ENCODE data around the gene ST6GALNAC3. TPM values are rescaled to one million over a fixed set of nuclear protein-coding genes. Genes with fewer than 3 reads are reported as not detected.
A peak's percentile ranks its signal among the peaks of the same experiment; 100 is the strongest.
"Not testable (repeated sequence)": the region's sequence is repeated elsewhere in the genome, so short reads cannot be mapped to it uniquely, and the experiment has no call there.

ST6GALNAC3 gene
- total RNA-seq, 1 donor from 2014 or later, result 7.2 TPM

DNA sequence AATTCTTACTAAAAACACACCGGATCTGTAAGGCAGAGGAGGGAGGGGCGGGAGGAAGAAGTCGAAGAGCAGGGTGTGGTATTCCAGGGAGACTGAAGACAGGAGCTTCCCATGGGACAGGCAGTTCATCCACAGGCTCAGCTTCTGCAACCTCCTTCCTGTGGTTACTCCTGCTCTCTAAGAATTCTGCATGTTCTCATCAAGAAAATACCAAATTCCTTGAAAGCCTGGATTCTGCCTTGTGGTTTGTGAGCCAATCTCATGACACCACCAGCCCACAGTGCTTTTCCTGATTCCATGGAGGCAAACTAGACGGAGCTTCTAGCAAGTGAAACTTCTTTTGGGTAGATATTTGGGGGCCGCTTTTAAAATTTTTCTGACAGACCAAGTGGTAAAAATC lies 1.1 kb upstream of the ST6GALNAC3 start:
- peak; percentile 71 for DNase-seq (ENCODE audit: low spot score)

GRCh38 chr1:76075188-76075489 lies 593 bp downstream of the ST6GALNAC3 start:
- no peak for DNase-seq (ENCODE audit: low spot score)

DNA sequence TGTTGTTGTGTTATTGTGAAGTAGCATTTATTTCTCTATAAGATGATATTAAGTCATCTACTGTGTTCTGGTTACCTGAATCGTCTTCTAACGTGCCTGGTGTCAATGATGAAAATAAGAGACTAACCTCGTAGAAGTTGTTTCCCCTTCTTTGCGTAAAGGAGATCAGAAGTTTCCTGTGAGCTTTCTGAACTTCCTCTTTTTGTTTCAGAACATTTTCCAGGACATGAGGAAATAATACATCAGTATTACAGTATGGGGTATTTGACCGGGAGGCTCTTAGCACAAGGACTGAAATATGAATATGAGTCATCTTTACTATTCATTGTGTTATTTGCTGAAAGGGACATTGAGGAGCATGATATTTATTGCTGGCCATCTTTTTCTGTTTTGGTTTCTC lies 1.3 kb downstream of the ST6GALNAC3 start:
- DNase-seq (ENCODE audit: low spot score), result peak; percentile 59

GRCh38 chr1:76079475-76080227 lies 5.1 kb downstream of the ST6GALNAC3 start:
- DNase-seq (ENCODE audit: low spot score), result no peak

- DNase-seq (ENCODE audit: low spot score), result peak; percentile 40
These were observed 6.1 kb downstream of the ST6GALNAC3 start for GRCh38 chr1:76080552-76081079.

GRCh38 chr1:76082062-76082461 lies 7.5 kb downstream of the ST6GALNAC3 start:
- DNase-seq (ENCODE audit: low spot score), result no peak

DNA sequence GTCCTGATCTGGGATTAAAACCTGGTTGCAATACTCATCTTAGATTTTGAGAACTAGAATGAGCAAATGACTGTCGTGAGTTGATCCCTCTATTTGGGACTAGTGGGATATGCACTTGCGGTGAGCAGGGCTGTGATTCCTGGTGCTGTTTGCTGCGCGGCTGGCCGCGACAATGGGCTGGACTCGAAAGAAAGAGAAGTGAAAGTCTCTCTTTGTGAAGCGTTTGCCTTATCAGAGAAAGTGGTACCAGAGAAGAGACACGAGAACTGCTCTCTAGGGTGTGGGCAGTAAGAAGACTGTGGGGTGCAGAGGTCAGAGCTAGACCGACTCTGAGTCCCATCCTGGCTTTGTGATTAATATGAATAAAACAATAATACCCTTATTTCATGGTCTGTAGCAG lies 8.6 kb downstream of the ST6GALNAC3 start:
- DNase-seq (ENCODE audit: low spot score), result no peak

GRCh38 chr1:76084029-76084627 lies 9.6 kb downstream of the ST6GALNAC3 start:
- no peak for DNase-seq (ENCODE audit: low spot score)

DNA sequence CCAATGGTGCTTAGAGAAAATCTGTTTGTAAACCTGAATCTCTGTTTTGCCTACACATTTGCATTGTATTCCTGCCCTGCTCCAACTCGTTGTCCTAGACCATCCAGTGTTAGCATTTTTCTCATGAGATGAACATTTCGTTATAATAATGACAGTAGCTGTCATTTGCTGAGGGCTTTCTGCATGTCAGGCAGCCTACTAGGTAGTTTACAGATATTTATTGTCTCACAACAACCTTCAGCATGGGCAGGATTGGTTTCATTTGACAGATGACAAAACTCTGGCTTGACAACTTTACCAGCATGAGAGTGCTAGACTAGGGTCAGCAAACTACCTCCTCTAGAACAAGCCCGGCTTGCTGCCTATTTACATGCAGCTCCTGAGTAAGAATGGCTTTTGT lies 10.1 kb downstream of the ST6GALNAC3 start:
- no peak for DNase-seq (ENCODE audit: low spot score)

DNA sequence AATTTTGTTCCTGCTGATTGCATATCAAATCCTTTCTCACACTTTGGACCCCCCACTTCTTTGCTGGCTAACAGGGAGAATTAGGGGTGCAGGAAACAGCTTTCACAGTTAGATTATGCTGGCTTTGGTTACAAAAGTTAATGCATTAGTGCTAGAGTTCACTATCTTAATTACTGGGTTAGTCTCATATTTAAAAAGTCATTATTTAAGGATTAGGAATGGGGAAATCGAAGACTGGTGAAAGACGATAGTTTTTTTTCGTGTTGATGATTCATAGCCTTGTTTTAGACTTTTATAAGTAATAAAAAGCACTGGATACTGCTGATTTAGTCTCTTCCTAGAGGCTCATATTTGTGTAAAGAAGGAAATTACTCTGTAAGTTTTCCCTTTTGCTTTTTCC lies 11.6 kb downstream of the ST6GALNAC3 start:
- DNase-seq (ENCODE audit: low spot score), result no peak

- no peak for DNase-seq (ENCODE audit: low spot score)
These were observed 12.1 kb downstream of the ST6GALNAC3 start for GRCh38 chr1:76086597-76086996.

DNA sequence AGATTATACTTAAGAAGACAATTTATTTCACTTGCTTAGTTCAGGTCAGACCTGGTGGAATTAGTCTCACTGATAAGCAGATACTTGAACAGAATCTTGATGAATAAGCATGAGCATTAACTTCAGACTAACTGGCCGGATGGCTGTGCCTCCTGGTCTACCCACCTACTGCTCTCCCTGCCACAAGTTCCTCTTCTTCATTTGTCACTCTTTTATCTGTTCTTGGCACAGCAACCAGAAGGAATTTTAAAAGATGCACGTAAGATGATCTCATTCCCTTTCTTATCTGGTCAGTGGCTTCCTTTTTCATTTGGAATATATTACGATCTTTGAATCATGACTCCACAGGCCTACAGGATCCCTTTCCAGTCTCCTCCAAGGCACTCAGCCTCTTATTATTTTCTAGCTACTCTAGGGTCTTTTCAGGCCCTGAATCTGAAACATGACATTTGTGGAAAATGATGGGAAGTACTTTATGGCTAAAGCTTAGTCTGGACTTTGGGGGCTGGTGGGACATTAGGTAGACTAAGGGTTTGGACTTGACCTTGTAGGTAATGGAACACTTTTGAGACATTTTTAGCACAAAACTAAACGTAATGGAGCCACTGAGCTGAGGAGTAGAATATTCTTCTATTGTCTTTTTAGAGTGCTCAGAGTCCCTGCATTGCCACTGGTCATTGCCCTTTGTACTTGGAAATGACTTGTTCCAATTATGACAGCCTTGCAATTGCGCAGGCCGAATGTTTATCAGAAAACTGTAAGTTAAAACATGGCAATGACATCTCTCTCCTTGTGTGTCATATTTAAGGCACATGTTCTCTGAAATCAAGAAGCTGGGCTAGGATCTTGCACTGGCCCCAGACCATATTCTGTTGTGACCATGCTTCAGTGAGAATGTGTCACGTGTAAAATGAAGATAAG lies 16.0 kb downstream of the ST6GALNAC3 start:
- peak; percentile 87 for DNase-seq (ENCODE audit: low spot score)

DNA sequence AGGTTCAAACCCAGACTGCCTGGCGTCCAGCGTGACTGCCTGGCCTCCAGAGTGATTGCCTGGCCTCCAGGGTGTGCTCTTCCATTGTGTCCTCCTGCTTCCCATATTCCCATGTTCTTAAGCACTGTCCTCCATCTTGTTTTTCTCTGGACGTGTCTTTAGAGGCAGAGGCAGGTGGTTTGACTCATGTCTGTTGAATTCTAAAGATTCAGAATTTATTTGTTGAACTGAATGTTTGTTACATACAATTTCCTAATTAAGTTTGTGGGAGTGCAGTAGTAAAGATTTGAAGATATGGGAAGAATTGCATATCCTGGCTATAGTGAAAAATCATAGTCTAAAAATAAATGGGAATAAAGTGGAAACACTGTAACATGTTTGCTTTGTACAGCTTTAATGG lies 18.3 kb downstream of the ST6GALNAC3 start:
- DNase-seq (ENCODE audit: low spot score), result no peak

- no peak for DNase-seq (ENCODE audit: low spot score)
These were observed 19.2 kb downstream of the ST6GALNAC3 start for GRCh38 chr1:76093522-76094312.

DNA sequence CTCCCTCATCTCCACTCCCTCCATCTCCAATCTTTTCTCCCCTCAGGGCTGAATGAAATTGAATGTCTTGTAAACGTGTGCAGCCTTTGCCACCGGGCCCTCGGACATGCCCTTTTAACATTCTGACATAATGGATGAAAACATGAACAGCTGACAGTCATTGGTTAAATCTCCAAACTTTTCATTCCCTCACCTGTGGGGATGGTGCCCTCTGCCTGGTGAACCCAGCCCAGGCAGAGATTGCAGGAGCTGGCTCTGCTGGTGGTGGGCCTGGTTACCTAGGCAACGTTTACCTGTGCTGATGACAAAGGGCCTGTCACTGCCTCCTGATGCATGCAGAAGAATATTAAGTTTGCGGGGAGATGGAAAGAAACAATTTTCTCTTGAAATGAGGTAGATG lies 21.3 kb downstream of the ST6GALNAC3 start:
- no peak for DNase-seq (ENCODE audit: low spot score)

DNA sequence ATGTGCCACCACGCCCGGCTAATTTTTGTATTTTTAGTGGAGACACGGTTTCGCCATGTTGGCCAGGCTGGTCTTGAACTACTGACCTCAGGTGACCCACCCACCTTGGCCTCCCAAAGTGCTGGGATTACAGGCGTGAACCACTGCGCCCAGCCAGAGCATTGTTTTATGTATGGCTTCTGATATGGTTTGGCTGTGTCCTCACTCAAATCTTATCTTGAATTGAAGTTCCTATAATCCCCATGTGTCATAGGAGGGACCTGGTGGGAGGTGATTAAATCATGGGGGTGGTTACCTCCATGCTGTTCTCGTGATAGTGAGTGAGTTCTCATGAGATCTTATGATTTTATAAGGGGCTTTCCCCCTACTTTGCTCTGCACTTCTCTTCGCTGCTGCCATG lies 22.5 kb downstream of the ST6GALNAC3 start:
- not testable (repeated sequence) for DNase-seq (ENCODE audit: low spot score)

GRCh38 chr1:76098845-76099244 lies 24.3 kb downstream of the ST6GALNAC3 start:
- DNase-seq (ENCODE audit: low spot score), result no peak

GRCh38 chr1:76101548-76101947 lies 27.0 kb downstream of the ST6GALNAC3 start:
- DNase-seq (ENCODE audit: low spot score), result no peak

- no peak for DNase-seq (ENCODE audit: low spot score)
These were observed 27.5 kb downstream of the ST6GALNAC3 start for GRCh38 chr1:76102046-76102445.

DNA sequence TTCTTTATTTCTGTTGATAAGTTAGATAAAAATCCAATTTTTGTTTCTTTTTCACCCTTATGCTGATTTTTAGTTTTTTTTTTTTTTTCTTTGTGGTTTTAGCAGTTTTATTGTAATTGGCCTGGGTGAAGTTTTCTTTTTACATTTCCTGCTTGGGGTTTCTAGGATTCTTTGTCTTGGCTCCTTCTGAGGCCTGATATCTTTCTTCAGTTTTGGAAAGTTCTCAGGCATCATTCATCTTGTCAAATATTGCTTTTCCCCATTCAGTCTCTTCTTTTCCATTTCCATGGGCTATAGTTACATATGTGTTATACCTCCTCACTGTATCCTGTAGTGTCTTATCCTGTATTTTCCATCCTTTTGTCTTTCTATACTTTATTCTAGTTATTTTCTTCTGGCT lies 28.5 kb downstream of the ST6GALNAC3 start:
- no peak for DNase-seq (ENCODE audit: low spot score)

DNA sequence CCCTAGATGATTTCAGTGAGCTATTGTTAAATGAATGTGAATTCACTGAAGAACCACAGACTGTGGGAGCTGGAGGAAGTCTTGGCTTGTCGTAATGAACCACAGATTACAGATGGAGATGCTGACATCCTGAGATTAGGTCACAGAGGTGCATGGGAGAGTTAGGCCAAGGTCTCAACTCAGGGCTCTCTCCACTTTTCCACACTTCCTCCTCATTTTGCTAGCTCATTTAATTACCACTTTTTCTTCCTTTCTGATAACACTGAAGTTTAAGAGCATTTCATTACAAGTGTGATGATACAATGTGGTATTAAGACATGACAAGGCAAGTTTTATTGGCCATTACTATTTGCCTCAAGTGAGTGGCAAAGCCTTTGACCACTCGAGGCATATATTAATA lies 30.8 kb downstream of the ST6GALNAC3 start:
- no peak for DNase-seq (ENCODE audit: low spot score)
